ENCODE results near the gene DCTN3.
A peak's percentile ranks its signal among the peaks of the same experiment; 100 is the strongest.
"Not testable (repeated sequence)": the region's sequence is repeated elsewhere in the genome, so short reads cannot be mapped to it uniquely, and the experiment has no call there.

DCTN3 gene

GRCh38 chr9:34653151-34654072, 33.1 kb upstream of the DCTN3 start:
- H3K4me1 ChIP-seq (ENCODE audit: insufficient read depth, low read length), result peaks cover 26% of the 10 kb centered on the region
- no peaks in the 10 kb centered on the region for H3K36me3 ChIP-seq (ENCODE audit: insufficient read depth, low read length)
- 0 out of 2 replicates have a peak overlapping the region, but pooled peaks have one; percentile 6 for H3K9ac ChIP-seq (ENCODE audit: low read depth, low read length)
- H3K9me3 ChIP-seq (ENCODE audit: control insufficient read depth, insufficient read depth, low read length), result no peaks in the 10 kb centered on the region

- H3K9me3 ChIP-seq (ENCODE audit: control insufficient read depth, insufficient read depth, low read length), result no peaks in the 10 kb centered on the region
- H3K36me3 ChIP-seq (ENCODE audit: insufficient read depth, low read length), result no peaks in the 10 kb centered on the region
- H3K9ac ChIP-seq (ENCODE audit: low read depth, low read length), result no peak overlapping the region; the same call in 1 of the 2 replicates
- peaks cover 28% of the 10 kb centered on the region for H3K4me1 ChIP-seq (ENCODE audit: insufficient read depth, low read length)
Measured at GRCh38 chr9:34652602-34653000, 32.3 kb upstream of the DCTN3 start.

- Histone ChIP-seq H3K4me1 (ENCODE audit: insufficient read depth, low read length) (peaks cover 32% of the 10 kb centered on the region), H3K9me3 (ENCODE audit: control insufficient read depth, insufficient read depth, low read length) (no peaks in the 10 kb centered on the region), H3K36me3 (ENCODE audit: insufficient read depth, low read length) (no peaks in the 10 kb centered on the region), H3K9ac (ENCODE audit: low read depth, low read length) (peak within 1 kb of the TSS; percentile 82)
Measured at GRCh38 chr9:34651876-34652601, 31.7 kb upstream of the DCTN3 start, which contains the start of gene IL11RA. Gene IL11RA (plus strand): TSS chr9:34652185. CDS start chr9:34655218, 3,033 bp downstream.

- Histone ChIP-seq H3K36me3 (ENCODE audit: insufficient read depth, low read length) (no peaks in the 10 kb centered on the region), H3K4me1 (ENCODE audit: insufficient read depth, low read length) (peaks cover 32% of the 10 kb centered on the region), H3K9ac (ENCODE audit: low read depth, low read length) (peak overlapping the region; percentile 82), H3K9me3 (ENCODE audit: control insufficient read depth, insufficient read depth, low read length) (no peaks in the 10 kb centered on the region)
Measured at GRCh38 chr9:34651321-34651720, 31.0 kb upstream of the DCTN3 start.

GRCh38 chr9:34650816-34651215, 30.5 kb upstream of the DCTN3 start:
- Histone ChIP-seq H3K9ac (ENCODE audit: low read depth, low read length) (no peak overlapping the region), H3K36me3 (ENCODE audit: insufficient read depth, low read length) (no peaks in the 10 kb centered on the region), H3K9me3 (ENCODE audit: control insufficient read depth, insufficient read depth, low read length) (no peaks in the 10 kb centered on the region), H3K4me1 (ENCODE audit: insufficient read depth, low read length) (peaks cover 36% of the 10 kb centered on the region)

- no peaks in the 10 kb centered on the region for H3K36me3 ChIP-seq (ENCODE audit: insufficient read depth, low read length)
- H3K4me1 ChIP-seq (ENCODE audit: insufficient read depth, low read length), result peaks cover 41% of the 10 kb centered on the region
- H3K9ac ChIP-seq (ENCODE audit: low read depth, low read length), result no peak overlapping the region
- no peaks in the 10 kb centered on the region for H3K9me3 ChIP-seq (ENCODE audit: control insufficient read depth, insufficient read depth, low read length)
Measured at GRCh38 chr9:34648673-34649072, 28.4 kb upstream of the DCTN3 start.

GRCh38 chr9:34647651-34648050, 27.4 kb upstream of the DCTN3 start:
- Histone ChIP-seq H3K36me3 (ENCODE audit: insufficient read depth, low read length) (no peaks in the 10 kb centered on the region), H3K9me3 (ENCODE audit: control insufficient read depth, insufficient read depth, low read length) (no peaks in the 10 kb centered on the region), H3K9ac (ENCODE audit: low read depth, low read length) (peak overlapping the region; percentile 74; the same call in 1 of the 2 replicates), H3K4me1 (ENCODE audit: insufficient read depth, low read length) (peaks cover 31% of the 10 kb centered on the region)

- H3K36me3 ChIP-seq (ENCODE audit: insufficient read depth, low read length), result no peaks in the 10 kb centered on the region
- H3K9ac ChIP-seq (ENCODE audit: low read depth, low read length), result peak overlapping the region; percentile 74
- peaks cover 26% of the 10 kb centered on the region for H3K4me1 ChIP-seq (ENCODE audit: insufficient read depth, low read length)
- no peaks in the 10 kb centered on the region for H3K9me3 ChIP-seq (ENCODE audit: control insufficient read depth, insufficient read depth, low read length)
Measured at GRCh38 chr9:34647084-34647403, 26.7 kb upstream of the DCTN3 start.

GRCh38 chr9:34646211-34647083, 26.2 kb upstream of the DCTN3 start, which contains the start of gene GALT:
Gene GALT (plus strand): TSS chr9:34646675. CDS start chr9:34646705, 30 bp downstream.
- Histone ChIP-seq H3K9me3 (ENCODE audit: control insufficient read depth, insufficient read depth, low read length) (no peaks in the 10 kb centered on the region), H3K4me1 (ENCODE audit: insufficient read depth, low read length) (peaks cover 22% of the 10 kb centered on the region), H3K36me3 (ENCODE audit: insufficient read depth, low read length) (no peaks in the 10 kb centered on the region), H3K9ac (ENCODE audit: low read depth, low read length) (peak within 1 kb of the TSS; percentile 74)

- Histone ChIP-seq H3K4me1 (ENCODE audit: insufficient read depth, low read length) (peaks cover 19% of the 10 kb centered on the region), H3K36me3 (ENCODE audit: insufficient read depth, low read length) (no peaks in the 10 kb centered on the region), H3K9ac (ENCODE audit: low read depth, low read length) (no peak overlapping the region), H3K9me3 (ENCODE audit: control insufficient read depth, insufficient read depth, low read length) (no peaks in the 10 kb centered on the region)
Measured at GRCh38 chr9:34644766-34645314, 24.5 kb upstream of the DCTN3 start.

- Histone ChIP-seq H3K9ac (ENCODE audit: low read depth, low read length) (no peak overlapping the region), H3K9me3 (ENCODE audit: control insufficient read depth, insufficient read depth, low read length) (no peaks in the 10 kb centered on the region), H3K36me3 (ENCODE audit: insufficient read depth, low read length) (no peaks in the 10 kb centered on the region), H3K4me1 (ENCODE audit: insufficient read depth, low read length) (peaks cover 24% of the 10 kb centered on the region)
Measured at GRCh38 chr9:34642679-34643078, 22.4 kb upstream of the DCTN3 start.

GRCh38 chr9:34639322-34639721, 19.0 kb upstream of the DCTN3 start:
- not testable (repeated sequence) for H3K4me1 ChIP-seq (ENCODE audit: insufficient read depth, low read length); H3K36me3 ChIP-seq (ENCODE audit: insufficient read depth, low read length); H3K9ac ChIP-seq (ENCODE audit: low read depth, low read length); H3K9me3 ChIP-seq (ENCODE audit: control insufficient read depth, insufficient read depth, low read length)

- H3K4me1 ChIP-seq (ENCODE audit: insufficient read depth, low read length), result peaks cover 14% of the 10 kb centered on the region
- H3K9ac ChIP-seq (ENCODE audit: low read depth, low read length), result peak overlapping the region; percentile 70
- no peaks in the 10 kb centered on the region for H3K9me3 ChIP-seq (ENCODE audit: control insufficient read depth, insufficient read depth, low read length)
- no peaks in the 10 kb centered on the region for H3K36me3 ChIP-seq (ENCODE audit: insufficient read depth, low read length)
Measured at GRCh38 chr9:34638138-34638445, 17.8 kb upstream of the DCTN3 start.

Data from ES-I3 (cell line).